GM12878 (cell line): ENCODE measurements around the gene SREK1. TPM values are rescaled to one million over a fixed set of nuclear protein-coding genes. Genes with fewer than 3 reads are reported as not detected.

Experiments used
- ATAC-seq: fragments of 200-7000 bp; cut with Tn5 transposase; 3 replicates; pipeline ENCODE4 v1.9.1; 2020; ENCODE audit warnings: mild to moderate bottlenecking, moderate library complexity
- BruUV-seq: library from RNA; stranded (reverse); fragments of 400-500 nt; replicated peaks from 2 replicates; lab custom pipeline; 2021; lab: Mats Ljungman, UMichigan
- CTCF ChIA-PET: fragments of 300-600 bp; sonication (Branson Sonifier 250); formaldehyde crosslinking; extraction: SDS; loops from one replicate; lab custom pipeline; 2021; ENCODE audit warnings: inconsistent platforms; lab: Yijun Ruan, JAX
- POLR2A ChIA-PET: fragments of 350-600 bp; formaldehyde crosslinking; extraction: SDS; loops from one replicate; lab custom pipeline; 2021; ENCODE audit warnings: inconsistent platforms; lab: Charles Lee
- RAD21 ChIA-PET: fragments of 300-600 bp; sonication (Branson Sonifier 250); formaldehyde crosslinking; loops from one replicate; lab custom pipeline; 2023; ENCODE audit warnings: antibody characterized with exemption; ENCODE audit not compliant: unreplicated experiment; lab: Charles Lee
- SMC1A ChIA-PET: fragments of 300-600 bp; sonication (Branson Sonifier 250); formaldehyde crosslinking; loops from one replicate; lab custom pipeline; 2023; ENCODE audit not compliant: unreplicated experiment, uncharacterized antibody; lab: Charles Lee
- DNase-seq: peaks from one replicate; pipeline ENCODE4 v3.0.0-alpha.2; 2011; ENCODE audit warnings: low read depth, low spot score
- FAIRE-seq: peaks from 3 replicates; lab custom pipeline; 2011; peaks lifted over from hg19 to GRCh38; lab: Jason Lieb, UNC
- H2AFZ ChIP-seq: 2 replicates; pipeline ENCODE4 v1.6.0; 2011; ENCODE audit warnings: low read depth, low read length, control low read depth; ENCODE audit not compliant: control insufficient read depth
- H3K27ac ChIP-seq: 2 replicates; pipeline ENCODE4 v1.5.1; 2011; ENCODE audit warnings: control low read depth; ENCODE audit not compliant: control insufficient read depth, insufficient read depth
- H3K27me3 ChIP-seq, 2 experiments: replicated peaks in 1 of 2; 2 replicates each; pipeline versions ENCODE4 v1.6.0 to v1.6.1; 2011; ENCODE audit warnings: low read length in 1 of 2; ENCODE audit not compliant: control insufficient read depth in 2 of 2, insufficient read depth in 2 of 2
- H3K36me3 ChIP-seq, 2 experiments: 2 replicates each; pipeline ENCODE4 v1.5.1; 2011; ENCODE audit warnings: low read length in 1 of 2; ENCODE audit not compliant: control insufficient read depth in 2 of 2, insufficient read depth in 2 of 2
- H3K4me1 ChIP-seq: 2 replicates; pipeline ENCODE4 v1.6.1; 2011; ENCODE audit warnings: mild to moderate bottlenecking, low read length, moderate library complexity, mixed read lengths; ENCODE audit not compliant: control insufficient read depth, insufficient read depth
- H3K4me2 ChIP-seq: 2 replicates; pipeline ENCODE4 v1.6.0; 2011; ENCODE audit warnings: control low read depth; ENCODE audit not compliant: control insufficient read depth, insufficient read depth
- H3K4me3 ChIP-seq: fragments of 200-600 bp; sonication (generic); 2 replicates; pipeline ENCODE4 v1.5.1; 2016
- H3K79me2 ChIP-seq: 2 replicates; pipeline ENCODE4 v1.6.0; 2011; ENCODE audit warnings: low read length; ENCODE audit not compliant: control insufficient read depth, insufficient read depth
- H3K9ac ChIP-seq: 2 replicates; pipeline ENCODE4 v1.8.0; 2011; ENCODE audit warnings: low read length, control low read depth, mixed read lengths; ENCODE audit not compliant: control insufficient read depth, insufficient read depth
- H3K9me3 ChIP-seq: replicated peaks from 3 replicates; pipeline ENCODE4 v1.5.1; 2011; ENCODE audit warnings: mild to moderate bottlenecking, low read length; ENCODE audit not compliant: control insufficient read depth, insufficient read depth
- H4K20me1 ChIP-seq: 2 replicates; pipeline ENCODE4 v1.6.0; 2011; ENCODE audit not compliant: control insufficient read depth, insufficient read depth
- BMI1 ChIP-seq: fragments of 450-650 bp; IDR thresholded peaks from 2 replicates; pipeline ENCODE4 v1.6.1; 2016; ENCODE audit warnings: mild to moderate bottlenecking, moderate library complexity, borderline replicate concordance
- CHD1 ChIP-seq: IDR thresholded peaks from 2 replicates; pipeline ENCODE4 v1.6.1; 2012; ENCODE audit warnings: low read depth, low read length, improper control_type of control experiment
- CHD4 ChIP-seq: fragments of 200-600 bp; sonication (generic); IDR thresholded peaks from 2 replicates; pipeline ENCODE4 v1.6.1; 2016; ENCODE audit warnings: mild to moderate bottlenecking
- EP300 ChIP-seq, 2 experiments: fragments of 150-350 bp in 1 of 2; IDR thresholded peaks; 2 replicates each; pipeline ENCODE4 v1.6.1; 2011 to 2012; ENCODE audit warnings: low read depth in 2 of 2, low read length in 2 of 2, borderline replicate concordance in 1 of 2, improper control_type of control experiment in 1 of 2, inconsistent platforms in 1 of 2; ENCODE audit not compliant: control insufficient read depth in 1 of 2
- ESRRA ChIP-seq: IDR thresholded peaks from 2 replicates; pipeline ENCODE4 v1.6.1; 2012; ENCODE audit warnings: mild to moderate bottlenecking, low read length, improper control_type of control experiment
- FOXK2 ChIP-seq: fragments of 450-650 bp; IDR thresholded peaks from 2 replicates; pipeline ENCODE4 v1.6.1; 2017; ENCODE audit warnings: mild to moderate bottlenecking, moderate library complexity
- IRF3 ChIP-seq: fragments of 450-650 bp; IDR thresholded peaks from 2 replicates; pipeline ENCODE4 v1.6.1; 2014; ENCODE audit warnings: mild to moderate bottlenecking
- MTA2 ChIP-seq: fragments of 450-650 bp; IDR thresholded peaks from 2 replicates; pipeline ENCODE4 v1.6.1; 2016; ENCODE audit warnings: low read depth, mild to moderate bottlenecking, moderate library complexity
- NFYB ChIP-seq: IDR thresholded peaks from 2 replicates; pipeline ENCODE4 v1.6.1; 2011; ENCODE audit warnings: low read depth, mild to moderate bottlenecking, low read length, improper control_type of control experiment, moderate library complexity; ENCODE audit not compliant: insufficient read depth
- NKRF ChIP-seq: fragments of 450-650 bp; conservative IDR thresholded peaks from 2 replicates; pipeline ENCODE4 v1.6.1; 2017; ENCODE audit warnings: mild to moderate bottlenecking, moderate library complexity
- POLR2AphosphoS5 ChIP-seq: IDR thresholded peaks from 2 replicates; pipeline ENCODE4 v1.6.1; 2011; ENCODE audit warnings: mild to moderate bottlenecking, low read length, inconsistent platforms
- SMARCA5 ChIP-seq: fragments of 450-650 bp; IDR thresholded peaks from 2 replicates; pipeline ENCODE4 v1.6.1; 2017; ENCODE audit warnings: mild to moderate bottlenecking
- SMC3 ChIP-seq: IDR thresholded peaks from 2 replicates; pipeline ENCODE4 v1.6.1; 2011; ENCODE audit warnings: low read length, improper control_type of control experiment, borderline replicate concordance
- STAT1 ChIP-seq: fragments of 450-650 bp; conservative IDR thresholded peaks from 2 replicates; pipeline ENCODE4 v1.6.1; 2014; ENCODE audit warnings: antibody characterized with exemption, mild to moderate bottlenecking
- SUZ12 ChIP-seq: fragments of 200-600 bp; sonication (generic); IDR thresholded peaks from one replicate; pipeline ENCODE4 v1.6.1; 2018; ENCODE audit warnings: antibody characterized with exemption, mild to moderate bottlenecking; ENCODE audit not compliant: unreplicated experiment
- TAF1 ChIP-seq: IDR thresholded peaks from 2 replicates; pipeline ENCODE4 v1.6.1; 2011; ENCODE audit warnings: mild to moderate bottlenecking, low read depth, low read length, borderline replicate concordance
- TARDBP ChIP-seq: IDR thresholded peaks from 2 replicates; pipeline ENCODE4 v1.6.1; 2016; ENCODE audit warnings: borderline replicate concordance
- ZBTB11 ChIP-seq: fragments of 450-650 bp; formaldehyde crosslinking; IDR thresholded peaks from 2 replicates; pipeline ENCODE4 v1.5.0; 2022; ENCODE audit warnings: mild to moderate bottlenecking, missing genetic modification characterization
- WGBS: methylation state at CpG from one replicate; pipeline ENCODE4 v1.1.6; 2016; ENCODE audit warnings: low lambda C conversion rate; ENCODE audit not compliant: insufficient replicate concordance, insufficient coverage; ENCODE audit errors: missing lambda C conversion rate; 5-methylcytosine and 5-hydroxymethylcytosine counted together
- in situ Hi-C: fragments of 300-500 bp; cut with MboI; formaldehyde crosslinking; loops from 9 replicates; pipeline ENCODE4 v1.14.3; 2018; ENCODE audit warnings: mixed read lengths
- intact Hi-C: fragments of 100-400 bp; cut with micrococcal nuclease; formaldehyde crosslinking; loops from one replicate; pipeline ENCODE4 v1.14.2; 2022; ENCODE audit not compliant: unreplicated experiment
- polyA plus RNA-seq, 11 experiments: library from polyadenylated mRNA; depleted of rRNA in 4 of 11; unstranded in 6 of 11; stranded (reverse) in 5 of 11; fragments of >200 nt; fragmentation: Nextera tagmentation in 4 of 11; fragmentation: Illumina TruSeq in 1 of 11; extraction: Ambion mirVana in 4 of 11; extraction: Trizol in 1 of 11; gene quantifications; 1 replicate in 1 of 11; 2 replicates in 10 of 11; pipeline versions ENCODE4 v1.2.1 to v1.2.3, GENCODE V29; 2011 to 2016; ENCODE audit warnings: inconsistent platforms in 2 of 11, missing spikeins in 2 of 11, low read depth in 1 of 11
- total RNA-seq, 4 experiments: library from RNA; depleted of rRNA in 3 of 4; stranded (reverse); fragments of >200 nt in 3 of 4; fragmentation: Illumina TruSeq in 1 of 4; extraction: Trizol in 1 of 4; gene quantifications; 2 replicates each; pipeline versions ENCODE4 v1.2.1 to v1.2.3, GENCODE V29; 2013 to 2021

The SREK1 gene
- total and polyA plus RNA-seq, 10 of the 15 experiments (the other 5 are each of a cell fraction or from before 2014, with no cell fraction given), result 30.7 to 100 (median 61.5) TPM

GRCh38 chr5:66144834-66145390 lies 812 bp downstream of the SREK1 start:
- no peak for FAIRE-seq
- SMC1A ChIA-PET, result interaction anchor here (1.2 to 1.9 kb wide), 2 partner anchors 8 to 219 kb away, joined by 3 to 4 read pairs; partner anchors contain the start of gene ERBIN
- in situ Hi-C loops, result no loop called here
- Histone ChIP-seq H3K36me3 (peaks cover 0 to 9% of the 10 kb centered on the region in 2 experiments; a peak in 2 of 4 replicates), H3K9me3 (peaks cover 5% of the 10 kb centered on the region; the same call in 2 of the 3 replicates), H3K4me2 (no peak overlapping the region; the same call in 1 of the 2 replicates), H3K4me3 (peak overlapping the region; percentile 90), H4K20me1 (no peaks in the 10 kb centered on the region; the same call in 1 of the 2 replicates), H3K79me2 (peaks cover 58% of the 10 kb centered on the region), H3K27ac (peak overlapping the region; percentile 94), H3K4me1 (peaks cover 4% of the 10 kb centered on the region; the same call in 1 of the 2 replicates), H3K9ac (peak overlapping the region; percentile 85), H3K27me3 (no peaks in the 10 kb centered on the region), H2AFZ (peak overlapping the region; percentile 99)
- 1% methylated on average over 22 of the region's 22 CpGs for WGBS
- DNase-seq, result no peak
- RAD21 ChIA-PET, result interaction anchor here (1.3 kb wide), 1 partner anchor 320 kb away, joined by 5 read pairs; no protein-coding TSS in a partner anchor
- intact Hi-C loops, result loop anchor here (5.0 to 10.0 kb wide), 3 partner anchors 218 to 403 kb away; partner anchors contain the start of gene ERBIN
- BruUV-seq, result no TSS peak
- POLR2A ChIA-PET, result interaction anchor here (0.7 kb wide), 1 partner anchor 413 kb away, joined by 4 read pairs; no protein-coding TSS in a partner anchor
- CTCF ChIA-PET, result interaction anchor here (0.6 kb wide), 1 partner anchor 1940 kb away, joined by 3 read pairs; no protein-coding TSS in a partner anchor
- peak; percentile 74 for ATAC-seq
- TF ChIP-seq SMC3 (0 out of 2 replicates have a peak, but pooled peaks have one; percentile 11), NKRF (peak; percentile 28), FOXK2 (no peak), POLR2AphosphoS5 (peak; percentile 41; the same call in 1 of the 2 replicates), STAT1 (no peak), CHD1 (no peak), TAF1 (peak; percentile 46; the same call in 1 of the 2 replicates), TARDBP (no peak), SMARCA5 (no peak), IRF3 (no peak), ZBTB11 (no peak), SUZ12 (no peak), BMI1 (no peak), NFYB (no peak), EP300 (IDR thresholded peaks at IDR 0.05; ENCODE audit: borderline replicate concordance in 1 of 2, control insufficient read depth in 1 of 2, low read depth in 2 of 2, low read length in 2 of 2) (0 out of 4 replicates have a peak, but pooled peaks of 1 of the 2 experiments have one; percentile 4), CHD4 (no peak), ESRRA (no peak), MTA2 (no peak)
